RKO (cell line): ENCODE results near the gene AKT1.
"Not testable (repeated sequence)": the region's sequence is repeated elsewhere in the genome, so short reads cannot be mapped to it uniquely, and the experiment has no call there.

ENCODE experiments used
- DNase-seq: peaks from one replicate; pipeline ENCODE4 v3.0.0-alpha.2; 2016; ENCODE audit warnings: low spot score

Gene AKT1

DNA sequence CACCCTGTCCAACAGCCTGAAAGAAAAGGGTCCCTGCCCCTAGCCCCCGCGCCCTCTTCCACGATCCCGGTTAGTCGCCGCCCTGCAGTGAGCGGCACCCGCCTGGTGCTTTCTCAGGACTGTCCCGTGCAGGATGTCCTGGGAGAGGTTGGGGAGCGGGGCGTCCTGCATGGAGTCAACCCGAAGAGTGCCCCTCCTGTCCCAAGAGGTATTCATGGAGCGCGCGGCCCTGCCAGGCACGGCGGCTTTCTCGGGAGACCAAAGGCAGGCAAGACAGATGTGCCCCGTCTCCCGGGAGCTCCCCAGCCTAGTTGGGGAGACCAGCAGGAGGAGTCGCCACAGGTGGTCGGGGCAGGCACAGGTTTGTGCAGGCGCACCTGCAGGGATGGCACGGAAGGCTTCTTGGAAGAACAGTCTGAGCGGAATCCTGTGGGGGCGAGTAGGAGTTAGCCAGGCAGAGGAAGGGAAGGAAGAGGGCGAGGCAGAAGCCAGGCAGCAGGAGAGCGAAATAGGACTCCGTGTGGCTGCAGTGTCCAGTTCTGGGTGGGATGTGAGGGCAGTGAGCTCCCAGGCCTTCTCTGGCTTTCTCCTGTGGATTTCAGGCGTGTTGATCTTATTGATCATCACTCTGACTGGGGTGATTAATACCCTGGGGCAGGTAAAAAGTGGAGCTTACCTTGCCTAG lies 41.9 kb downstream of the AKT1 start:
- no peak for DNase-seq

DNA sequence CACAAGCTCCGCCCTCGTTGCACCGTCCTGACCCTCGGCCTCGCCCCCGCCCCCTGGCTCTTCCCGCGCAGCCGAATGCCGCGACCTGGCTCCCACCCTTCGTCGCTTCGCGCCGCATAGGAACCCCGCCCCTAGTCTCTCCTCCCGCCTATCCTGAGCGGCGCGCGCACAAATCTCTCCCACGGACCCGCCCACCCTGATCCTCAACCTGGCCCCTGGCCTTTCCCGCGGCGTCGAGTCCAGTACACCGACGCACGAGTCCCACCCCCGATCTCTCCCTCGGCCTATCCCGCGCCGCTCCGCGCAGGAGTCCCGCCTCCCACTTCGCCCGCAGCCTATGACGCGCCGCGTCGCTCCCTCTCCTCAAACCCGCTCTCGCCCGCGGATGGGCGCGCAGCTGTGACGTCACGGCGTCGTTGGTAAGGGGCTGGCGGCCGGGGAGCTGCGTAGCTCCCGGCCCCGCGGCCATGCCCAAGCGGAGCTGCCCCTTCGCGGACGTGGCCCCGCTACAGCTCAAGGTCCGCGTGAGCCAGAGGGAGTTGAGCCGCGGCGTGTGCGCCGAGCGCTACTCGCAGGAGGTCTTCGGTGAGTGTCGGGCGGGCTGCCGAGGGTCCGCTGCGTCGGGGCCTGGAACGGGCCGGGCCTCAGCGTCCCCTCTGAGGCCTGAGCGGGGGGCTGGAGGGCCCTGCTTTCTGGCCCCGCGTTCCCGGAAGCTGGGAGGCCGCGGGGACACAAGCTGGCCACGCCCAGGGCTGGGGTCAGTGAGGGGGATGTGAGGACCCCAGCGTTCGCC lies 42.6 kb downstream of the AKT1 start, which contains the start of gene SIVA1:
SIVA1 (plus strand) TSS at position 413 of the 793 bp plus-strand sequence; CDS start at position 468, 55 bp downstream.
- peak; percentile 98 for DNase-seq

DNA sequence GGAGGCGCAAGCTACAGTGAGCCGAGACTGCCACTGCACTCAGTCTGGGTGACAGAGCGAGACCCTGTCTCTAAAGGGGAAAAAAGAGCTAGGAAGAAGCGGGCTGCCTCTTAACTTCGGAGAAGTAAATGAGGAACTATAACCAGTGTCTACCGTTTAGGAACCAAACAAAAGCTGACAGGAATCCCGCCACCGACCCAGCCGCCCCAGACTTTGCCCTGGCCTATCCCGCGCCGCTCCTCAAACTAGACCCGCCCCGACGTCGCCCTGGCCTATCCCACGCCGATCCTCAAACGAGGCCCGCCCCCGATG lies 43.2 kb downstream of the AKT1 start:
- no peak for DNase-seq

DNA sequence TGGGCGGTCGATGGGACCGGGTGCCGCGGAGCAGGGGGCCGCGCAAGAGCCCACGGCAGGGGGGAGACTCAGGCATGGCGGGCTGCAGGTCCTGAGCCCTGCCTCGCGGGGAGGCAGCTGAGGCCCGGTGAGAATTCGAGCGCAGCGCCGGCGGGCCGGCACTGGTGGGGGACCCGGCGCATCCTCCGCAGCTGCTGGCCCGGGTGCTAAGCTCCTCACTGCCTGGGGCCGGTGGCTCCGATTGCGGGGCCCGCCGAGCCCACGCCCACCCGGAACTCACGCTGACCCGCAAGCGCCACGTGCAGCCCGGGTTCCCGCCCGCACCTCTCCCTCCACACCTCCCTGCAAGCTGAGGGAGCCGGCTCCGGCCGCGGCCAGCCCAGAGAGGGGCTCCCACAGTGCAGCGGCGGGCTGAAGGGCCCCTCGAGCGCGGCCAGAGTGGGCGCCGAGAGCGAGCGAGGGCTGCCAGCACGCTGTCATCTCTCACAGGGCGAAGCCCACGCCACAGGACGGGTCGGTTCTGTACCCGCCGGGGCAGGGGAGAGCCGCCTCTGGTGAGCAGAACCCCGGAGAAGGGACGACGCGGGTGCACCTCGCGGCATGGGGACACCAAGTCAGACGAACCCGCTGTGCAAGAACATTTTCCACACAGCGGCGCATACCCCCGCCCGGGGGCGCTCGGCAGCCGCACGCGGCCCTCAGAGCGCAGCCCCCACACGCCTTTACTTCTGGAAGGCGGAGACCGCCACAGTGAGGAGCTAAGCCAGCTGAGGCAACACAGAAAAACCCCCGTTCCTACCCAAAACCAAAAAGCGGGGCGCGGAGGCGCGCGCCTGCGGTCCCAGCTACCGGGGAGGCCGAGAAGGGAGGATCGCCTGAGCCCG lies 43.8 kb downstream of the AKT1 start:
- no peak for DNase-seq

DNA sequence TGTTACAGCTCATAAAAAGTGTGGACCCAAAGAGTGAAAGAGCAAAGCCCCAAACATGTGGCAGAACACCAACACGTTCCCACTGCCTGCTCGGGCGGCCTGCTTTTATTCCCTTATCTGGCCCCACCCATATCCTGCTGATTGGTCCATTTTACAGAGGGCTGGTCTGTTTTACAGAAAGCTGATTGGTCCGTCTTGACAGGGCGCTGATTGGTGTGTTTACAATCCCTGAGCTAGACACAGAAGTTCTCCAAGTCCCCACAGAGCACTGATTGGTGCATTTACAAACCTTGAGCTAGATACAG lies 44.8 kb downstream of the AKT1 start:
- DNase-seq: not testable (repeated sequence)

DNA sequence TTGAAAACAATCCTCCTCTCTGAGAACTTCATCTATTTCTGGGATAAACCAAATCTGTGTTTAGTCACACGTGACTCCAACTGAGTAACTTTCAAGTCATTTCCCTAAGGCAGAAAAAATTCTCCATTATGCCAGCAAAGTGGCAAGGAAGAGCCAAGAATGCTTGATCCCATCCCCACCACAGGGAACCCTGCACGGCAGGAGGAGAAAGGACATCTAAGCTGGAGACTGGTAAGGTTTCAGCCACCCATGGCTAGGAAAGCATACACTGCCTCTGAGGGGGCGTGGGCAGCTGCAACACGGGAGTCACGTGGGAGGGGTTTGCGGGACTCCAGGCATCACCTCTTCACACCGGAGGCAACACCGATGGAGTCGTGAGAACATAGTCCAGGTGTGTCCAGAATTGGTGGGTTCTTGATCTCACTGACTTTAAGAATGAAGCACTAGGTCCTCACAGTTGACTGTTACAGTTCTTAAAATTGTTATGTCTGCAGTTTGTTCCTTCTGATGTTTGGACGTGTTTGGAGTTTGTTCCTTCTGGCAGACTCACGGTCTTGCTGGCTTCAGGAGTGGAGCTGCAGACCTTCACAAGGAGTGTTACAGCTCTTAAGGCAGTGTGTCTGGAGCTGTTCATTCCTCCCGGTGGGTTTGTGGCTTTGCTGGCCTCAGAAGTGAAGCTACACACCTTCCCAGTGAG lies 45.3 kb downstream of the AKT1 start:
- no peak for DNase-seq

DNA sequence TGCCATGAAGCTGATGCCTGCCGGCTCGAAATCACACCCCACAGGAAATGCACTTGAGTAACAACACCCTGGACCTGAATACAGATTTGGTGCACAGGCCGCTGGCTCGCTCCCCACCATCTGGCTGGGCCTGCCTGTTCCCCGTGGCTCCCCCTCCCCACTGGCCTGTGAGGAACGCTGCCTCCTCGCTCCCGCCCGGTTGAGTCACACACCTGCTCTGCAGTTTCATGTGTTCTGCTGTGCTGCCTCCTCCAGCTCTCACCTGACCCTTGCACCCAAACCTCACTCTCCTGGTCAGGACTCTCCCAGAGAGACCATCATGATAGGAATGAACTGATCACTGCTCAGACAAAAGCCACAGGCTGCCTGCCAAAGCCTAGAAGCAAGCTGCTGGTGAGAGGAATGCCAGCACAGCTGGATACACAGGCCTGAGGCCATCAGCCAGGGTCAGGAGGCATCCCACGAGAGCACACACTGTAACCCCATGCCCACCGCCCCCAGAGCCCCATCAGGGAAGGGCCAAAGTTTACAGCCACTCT lies 46.4 kb downstream of the AKT1 start:
- no peak for DNase-seq

DNA sequence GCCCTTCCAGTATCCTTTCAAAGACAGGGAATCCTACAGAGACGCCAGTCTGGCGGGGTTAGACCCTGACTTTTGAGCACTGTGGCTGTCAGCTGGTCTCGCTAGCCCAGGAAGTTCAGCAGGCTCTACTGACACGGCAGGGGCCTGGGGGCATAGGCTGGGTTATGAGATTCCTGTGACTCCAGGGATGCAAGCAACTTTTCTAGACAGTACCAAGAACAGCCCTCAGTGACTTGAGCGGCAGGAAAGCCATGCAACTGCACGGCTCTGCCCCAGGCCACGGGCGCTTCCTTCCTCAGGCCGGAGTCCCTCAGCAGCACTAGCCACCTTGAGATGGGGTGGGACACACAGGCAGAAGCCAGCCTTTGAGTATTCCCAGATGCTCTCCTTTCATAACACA lies 47.7 kb downstream of the AKT1 start:
- no peak for DNase-seq

DNA sequence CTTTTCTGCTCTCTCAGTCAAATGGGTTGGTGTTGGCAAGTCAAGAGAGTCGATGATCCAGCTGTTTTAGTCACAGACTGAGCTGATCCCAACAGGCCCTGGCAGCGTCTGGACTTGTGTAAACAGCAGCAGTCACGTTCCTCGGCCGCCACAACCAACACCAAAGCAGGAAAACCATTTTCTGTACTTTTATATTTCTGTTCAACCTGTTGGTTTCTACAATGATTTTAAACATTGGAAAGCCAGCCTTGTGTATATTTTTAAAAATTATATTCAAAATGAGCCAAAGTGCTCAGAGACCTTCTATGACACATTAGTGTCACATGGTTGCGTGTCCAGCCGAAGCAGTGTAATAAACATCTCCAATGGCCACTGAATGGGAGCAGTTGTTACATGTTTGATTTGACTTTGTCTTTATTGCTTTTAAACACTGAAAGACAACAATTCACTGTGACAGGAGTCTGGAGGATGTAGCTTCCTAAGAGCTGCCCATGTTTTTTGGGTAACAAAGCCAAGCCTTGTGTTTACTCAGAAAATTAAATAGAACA lies 48.5 kb downstream of the AKT1 start:
- no peak for DNase-seq

DNA sequence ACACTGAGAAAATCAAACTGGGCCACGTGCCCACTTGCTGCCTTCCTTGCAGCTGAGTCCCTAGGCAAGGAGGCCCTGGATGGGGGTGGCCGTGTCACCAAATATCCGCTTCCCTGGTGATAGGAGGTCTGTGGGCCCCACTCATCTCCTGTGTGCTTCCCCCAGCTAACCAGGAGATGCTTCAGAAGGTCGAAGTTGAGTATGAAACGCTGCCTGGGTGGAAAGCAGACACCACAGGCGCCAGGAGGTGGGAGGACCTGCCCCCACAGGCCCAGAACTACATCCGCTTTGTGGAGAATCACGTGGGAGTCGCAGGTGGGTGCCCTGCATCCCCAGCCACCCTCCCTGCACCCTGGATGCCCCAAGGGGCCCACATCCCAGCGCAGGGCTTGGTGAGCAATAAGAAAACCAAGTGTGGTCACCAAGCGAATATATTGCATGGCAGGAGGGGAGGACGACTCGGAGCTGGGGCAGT lies 49.4 kb downstream of the AKT1 start:
- DNase-seq: no peak

DNA sequence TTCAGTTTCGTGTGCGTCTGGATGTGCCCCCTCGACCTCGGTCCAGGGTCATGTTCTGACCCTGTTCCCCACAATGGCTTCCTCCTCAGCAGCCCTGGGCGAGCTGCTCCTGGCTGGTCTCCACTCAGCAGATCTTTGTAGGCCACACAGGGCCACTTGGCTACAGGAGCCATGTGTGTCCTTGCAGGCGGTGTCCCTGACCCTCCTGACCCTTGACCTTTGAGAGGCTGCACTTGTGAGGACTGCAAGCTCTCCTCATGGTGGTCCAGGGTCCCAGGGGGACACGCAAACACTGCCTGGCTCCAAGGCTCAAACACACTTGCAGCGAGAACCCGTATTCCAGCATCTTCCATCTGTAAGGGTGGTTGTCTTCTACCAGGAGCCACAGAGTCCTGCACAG lies 50.1 kb downstream of the AKT1 start:
- DNase-seq: no peak

DNA sequence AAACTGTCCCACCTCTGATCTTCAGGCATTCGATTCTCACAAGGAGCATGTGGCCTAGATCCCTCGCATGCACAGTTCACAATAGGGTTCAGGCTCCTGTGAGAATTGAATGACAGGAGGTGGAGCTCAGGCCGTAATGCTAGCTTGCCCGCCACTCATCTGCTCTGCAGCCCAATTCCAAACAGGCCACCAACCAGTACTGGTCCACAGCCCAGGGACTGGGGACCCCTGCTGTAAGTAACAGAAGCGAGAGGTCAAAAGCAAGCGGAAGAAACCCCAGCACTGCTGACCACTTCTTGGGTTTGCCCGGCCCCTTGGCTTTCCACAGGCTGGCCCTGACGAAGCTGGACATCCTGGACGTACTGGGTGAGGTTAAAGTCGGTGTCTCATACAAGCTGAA lies 51.1 kb downstream of the AKT1 start:
- DNase-seq: no peak

DNA sequence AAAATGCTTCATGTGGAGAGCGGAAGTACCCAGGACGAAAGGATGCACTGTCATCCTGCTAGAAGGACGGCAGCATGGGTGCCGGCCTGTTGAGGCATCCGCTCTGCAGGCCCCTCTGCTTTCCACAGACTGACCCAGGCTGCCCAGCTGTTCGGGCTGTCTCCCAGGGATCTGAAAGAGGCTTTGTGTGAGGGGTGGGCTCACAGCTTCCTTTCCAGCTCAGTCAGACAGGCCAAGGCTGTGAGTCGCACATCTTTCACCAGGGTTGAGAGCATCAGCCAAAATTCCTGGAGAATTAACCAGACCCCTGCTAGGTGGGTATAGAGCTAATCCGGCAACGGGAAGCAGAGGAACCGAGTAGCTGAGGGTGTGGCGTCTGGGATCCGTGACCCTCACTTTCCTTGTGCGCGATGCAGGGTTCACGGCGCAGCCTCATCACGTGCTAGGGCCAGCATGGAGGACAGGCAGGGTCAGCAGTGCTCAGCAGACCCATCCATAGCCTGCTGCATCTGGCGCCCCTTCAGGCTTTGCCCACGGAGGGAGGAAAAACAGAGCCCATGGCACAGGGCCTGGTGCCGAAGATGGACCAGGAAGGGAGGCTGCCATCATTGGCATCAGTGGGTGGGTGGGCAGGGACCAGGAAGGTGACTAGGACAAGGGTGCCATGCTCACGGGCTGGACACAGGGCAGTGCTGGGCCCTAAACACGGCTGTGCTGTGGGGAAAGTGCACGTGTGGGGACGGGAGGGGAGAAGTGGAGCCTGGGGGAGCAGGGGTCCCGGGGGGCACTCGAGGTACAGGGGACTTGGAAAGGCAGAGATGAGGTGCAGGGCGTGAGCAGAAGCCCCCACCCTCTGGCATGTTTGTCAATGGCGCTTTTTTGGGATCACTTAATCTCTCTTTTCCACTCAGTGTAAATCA lies 51.8 kb downstream of the AKT1 start:
- no peak for DNase-seq

DNA sequence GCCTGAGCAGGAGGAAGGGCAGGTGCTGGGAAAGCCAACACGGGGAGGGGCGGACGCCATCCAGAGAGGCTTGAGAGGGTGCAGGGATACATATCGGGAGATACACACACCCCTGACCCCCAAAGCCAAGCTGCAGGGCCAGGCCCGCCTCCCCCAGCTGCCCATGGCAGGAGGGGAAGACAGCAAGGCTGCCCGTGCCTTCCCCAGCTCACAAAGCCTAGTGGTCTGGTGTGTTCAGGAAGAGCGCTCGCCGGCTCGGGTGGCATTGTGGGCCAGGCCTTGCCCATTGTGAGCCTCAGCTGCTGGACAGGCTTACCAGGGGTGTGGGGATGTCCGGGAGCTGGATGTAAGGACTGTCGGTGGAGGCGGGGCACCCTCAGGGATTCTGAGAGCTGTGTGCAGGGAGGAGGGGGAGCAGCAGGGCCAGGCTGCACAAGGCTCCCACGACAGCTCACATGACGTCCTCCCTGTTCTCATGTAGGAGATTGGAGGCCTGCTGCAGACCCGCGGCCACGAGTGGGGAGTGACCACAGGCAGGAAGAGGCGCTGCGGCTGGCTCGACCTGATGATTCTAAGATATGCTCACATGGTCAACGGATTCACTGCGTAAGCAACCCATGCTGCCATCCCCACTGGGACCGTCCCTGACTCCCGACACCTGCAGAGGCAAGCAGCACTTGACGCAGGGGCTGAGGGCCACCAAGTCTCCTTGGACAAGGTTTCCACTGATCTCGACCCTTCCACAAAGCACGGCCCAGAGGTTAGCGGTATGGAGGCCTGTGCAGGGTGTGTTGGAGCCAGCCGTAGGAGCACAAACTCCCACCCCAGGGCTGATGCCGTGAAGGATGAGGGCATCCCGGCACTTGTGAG lies 52.7 kb downstream of the AKT1 start:
- no peak for DNase-seq

DNA sequence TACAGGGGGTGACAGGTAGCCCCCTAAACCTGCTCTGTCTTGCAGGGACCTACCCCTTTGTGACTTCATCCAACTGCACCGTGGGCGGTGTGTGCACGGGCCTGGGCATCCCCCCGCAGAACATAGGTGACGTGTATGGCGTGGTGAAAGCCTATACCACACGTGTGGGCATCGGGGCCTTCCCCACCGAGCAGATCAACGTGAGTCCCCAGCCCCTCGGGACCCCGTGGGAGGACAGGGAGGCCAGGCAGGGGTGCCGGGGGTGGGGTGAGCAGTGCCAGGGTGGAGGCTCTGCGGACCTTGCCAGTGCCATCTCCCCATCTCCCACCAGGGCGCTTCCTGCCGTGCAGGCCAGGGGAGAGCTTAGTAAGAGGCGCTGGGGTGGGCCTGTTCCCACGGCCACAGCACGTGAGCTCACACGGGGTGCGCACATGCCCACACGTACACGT lies 53.7 kb downstream of the AKT1 start:
- no peak for DNase-seq

DNA sequence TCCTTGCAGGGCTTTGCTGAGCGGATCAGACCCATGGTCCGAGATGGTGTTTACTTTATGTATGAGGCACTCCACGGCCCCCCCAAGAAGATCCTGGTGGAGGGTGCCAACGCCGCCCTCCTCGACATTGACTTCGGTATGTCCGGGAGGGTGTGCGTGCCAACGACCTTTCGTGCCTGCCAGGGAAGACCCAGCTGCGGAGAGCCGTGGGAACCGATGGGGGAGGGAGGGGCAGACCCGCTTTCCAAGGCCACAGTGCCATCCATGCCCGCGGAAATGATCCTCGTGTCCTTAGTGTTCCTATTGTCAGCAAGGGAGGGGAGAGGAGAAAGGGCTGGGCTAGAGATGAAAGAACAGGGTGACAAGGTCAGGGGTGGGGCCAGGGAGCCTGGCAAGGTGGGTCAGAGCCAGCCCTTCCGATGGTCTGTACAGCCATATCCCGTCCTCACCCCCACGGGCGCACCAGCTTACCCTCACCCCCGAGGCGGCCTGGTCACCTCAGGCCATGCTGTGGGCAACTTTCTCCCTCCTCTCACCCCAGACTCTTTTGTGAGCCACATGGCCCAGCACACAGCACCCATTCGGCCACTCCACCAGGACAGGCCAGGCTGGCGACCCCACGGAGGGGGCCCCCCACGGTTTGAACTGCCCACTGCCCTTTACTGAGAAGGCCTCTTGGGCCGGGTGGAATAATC lies 54.3 kb downstream of the AKT1 start:
- no peak for DNase-seq

DNA sequence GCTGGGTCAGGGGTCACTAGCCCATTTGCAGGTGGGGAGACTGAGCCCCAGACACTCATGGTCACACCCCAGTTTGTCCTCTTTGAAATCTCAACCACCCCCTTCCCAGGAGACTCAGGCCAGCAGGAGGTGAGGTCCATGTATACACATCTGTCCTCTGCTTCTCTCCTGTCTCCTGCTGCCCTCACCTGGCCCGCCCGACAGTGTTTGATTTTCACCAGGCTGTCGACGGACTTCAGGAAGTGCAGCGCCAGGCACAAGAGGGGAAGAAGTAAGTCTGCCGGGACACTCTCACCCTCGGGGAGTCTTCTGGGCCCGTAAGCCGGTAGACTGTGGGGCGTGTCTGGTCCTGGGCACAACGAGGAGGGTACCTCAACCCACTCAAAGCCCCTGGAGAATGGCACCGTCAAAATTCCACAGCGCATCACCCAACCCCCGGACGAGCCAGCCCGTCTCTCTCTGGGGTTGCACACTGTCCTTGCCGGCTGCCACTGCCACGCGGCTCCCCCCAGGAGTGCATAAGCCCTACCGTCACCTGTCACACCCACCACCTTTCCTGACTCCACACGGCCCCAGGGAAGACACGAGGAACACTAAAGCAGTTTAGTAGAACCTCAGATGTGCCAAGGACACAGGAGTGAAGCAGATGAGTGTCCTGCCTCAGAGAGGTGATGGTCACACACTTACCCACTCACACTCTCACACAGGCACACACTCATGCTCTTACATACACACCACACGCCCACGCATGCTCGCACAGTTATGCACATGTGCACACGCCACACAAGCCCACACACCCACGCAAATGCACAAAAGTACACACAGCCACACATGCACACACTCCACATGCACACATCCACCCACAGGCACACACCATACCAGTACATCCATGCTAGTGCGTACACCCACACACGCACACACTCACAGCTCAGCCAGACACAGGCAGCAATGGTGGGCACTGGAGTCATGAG lies 55.7 kb downstream of the AKT1 start:
- DNase-seq: no peak

DNA sequence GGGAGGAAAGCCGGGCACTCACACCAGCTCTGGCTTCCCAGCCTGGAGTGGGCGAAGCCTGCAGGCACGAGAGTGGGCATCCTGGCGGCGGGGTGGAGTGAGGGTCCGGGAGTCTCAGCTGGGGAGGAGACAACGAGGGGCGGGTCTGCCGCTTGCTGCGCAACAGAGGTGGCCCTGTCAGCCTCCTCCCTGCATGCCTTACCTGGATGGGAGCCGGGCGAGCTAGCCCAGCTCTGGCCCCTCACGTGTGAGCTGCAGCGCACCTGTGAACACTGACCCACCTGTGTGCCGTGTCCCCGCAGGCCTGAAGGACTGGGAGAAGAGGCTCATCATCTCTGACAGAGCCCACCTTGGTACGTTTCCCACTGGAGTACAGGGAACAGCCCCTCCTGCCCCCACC lies 56.5 kb downstream of the AKT1 start:
- no peak for DNase-seq
